Karpas-422 (cell line): ENCODE results near the gene SHISA6. TPM values are rescaled to one million over a fixed set of nuclear protein-coding genes. Genes with fewer than 3 reads are reported as not detected.

Experiments used
- DNase-seq: peaks from one replicate; pipeline ENCODE4 v3.0.0-alpha.2; 2015
- H2AFZ ChIP-seq: fragments of 200-600 bp; sonication (generic); 2 replicates; pipeline ENCODE4 v1.6.1; 2014; ENCODE audit warnings: antibody characterized with exemption, low read length, mixed read lengths
- H3K27ac ChIP-seq: fragments of 200-600 bp; sonication (generic); 2 replicates; pipeline ENCODE4 v1.5.1; 2014; ENCODE audit warnings: mild to moderate bottlenecking, low read length, moderate library complexity
- H3K27me3 ChIP-seq: fragments of 200-600 bp; sonication (generic); 2 replicates; pipeline ENCODE4 v1.6.1; 2014; ENCODE audit warnings: low read length, mixed read lengths
- H3K36me3 ChIP-seq: fragments of 200-600 bp; sonication (generic); 2 replicates; pipeline ENCODE4 v1.6.1; 2014; ENCODE audit warnings: low read length, mixed read lengths; ENCODE audit not compliant: insufficient read depth
- H3K4me1 ChIP-seq: fragments of 200-600 bp; sonication (generic); 2 replicates; pipeline ENCODE4 v1.6.1; 2014; ENCODE audit warnings: mild to moderate bottlenecking, low read length, mixed read lengths
- H3K4me2 ChIP-seq: fragments of 200-600 bp; sonication (generic); 2 replicates; pipeline ENCODE4 v1.6.1; 2014; ENCODE audit warnings: low read length, low read depth, mild to moderate bottlenecking; ENCODE audit not compliant: poor library complexity, severe bottlenecking
- H3K4me3 ChIP-seq: fragments of 200-600 bp; sonication (generic); 2 replicates; pipeline ENCODE4 v1.5.1; 2014; ENCODE audit warnings: mild to moderate bottlenecking, antibody characterized with exemption, low read length, mixed read lengths
- H3K79me2 ChIP-seq: fragments of 200-600 bp; sonication (generic); 2 replicates; pipeline ENCODE4 v1.6.1; 2014; ENCODE audit warnings: mild to moderate bottlenecking, low read length, mixed read lengths
- H3K9ac ChIP-seq: fragments of 200-600 bp; sonication (generic); 2 replicates; pipeline ENCODE4 v1.6.0; 2014; ENCODE audit warnings: low read length
- H3K9me2 ChIP-seq: fragments of 200-600 bp; sonication (generic), shearing (Covaris generic); replicated peaks from 2 replicates; pipeline ENCODE4 v1.6.0; 2014; ENCODE audit warnings: mild to moderate bottlenecking, low read length, moderate library complexity; ENCODE audit not compliant: insufficient read depth
- H3K9me3 ChIP-seq: fragments of 300-700, 200-600 bp; sonication (generic); 2 replicates; pipeline ENCODE4 v1.6.1; 2014; ENCODE audit warnings: low read length, mixed read lengths
- H4K20me1 ChIP-seq: fragments of 200-600 bp; sonication (generic); 2 replicates; pipeline ENCODE4 v1.6.1; 2014; ENCODE audit warnings: mild to moderate bottlenecking, antibody characterized with exemption, low read length, low read depth; ENCODE audit not compliant: insufficient read depth
- total RNA-seq: library from RNA; depleted of rRNA; stranded (reverse); fragments of >200 nt; shearing (Covaris generic); gene quantifications from 2 replicates; pipeline ENCODE4 v1.2.3, GENCODE V29; 2014; ENCODE audit warnings: low replicate concordance

The SHISA6 gene
- total RNA-seq, 1 experiment from 2014 or later, result not detected

GRCh38 chr17:11610999-11611566 lies 370.1 kb downstream of the SHISA6 start:
- Histone ChIP-seq H3K4me3 (no peak overlapping the region), H3K79me2 (no peaks in the 10 kb centered on the region), H3K4me1 (no peaks in the 10 kb centered on the region), H3K4me2 (no peak overlapping the region), H3K27ac (no peak overlapping the region), H3K36me3 (no peaks in the 10 kb centered on the region), H3K27me3 (no peaks in the 10 kb centered on the region), H2AFZ (no peak overlapping the region), H4K20me1 (no peaks in the 10 kb centered on the region), H3K9me3 (no peaks in the 10 kb centered on the region), H3K9me2 (no peaks in the 10 kb centered on the region), H3K9ac (no peak overlapping the region)
- no peak for DNase-seq

GRCh38 chr17:11612956-11613355 lies 371.9 kb downstream of the SHISA6 start:
- no peaks in the 10 kb centered on the region for H3K9me3 ChIP-seq
- H3K4me2 ChIP-seq, result no peak overlapping the region
- H3K36me3 ChIP-seq, result no peaks in the 10 kb centered on the region
- no peak overlapping the region for H3K27ac ChIP-seq
- no peaks in the 10 kb centered on the region for H4K20me1 ChIP-seq
- DNase-seq, result no peak
- H3K4me1 ChIP-seq, result no peaks in the 10 kb centered on the region
- no peaks in the 10 kb centered on the region for H3K27me3 ChIP-seq
- H2AFZ ChIP-seq, result no peak overlapping the region
- no peak overlapping the region for H3K9ac ChIP-seq
- no peak overlapping the region for H3K4me3 ChIP-seq
- no peaks in the 10 kb centered on the region for H3K9me2 ChIP-seq
- H3K79me2 ChIP-seq, result no peaks in the 10 kb centered on the region
